ENCODE data around the gene PDK4. TPM values are rescaled to one million over a fixed set of nuclear protein-coding genes. Genes with fewer than 3 reads are reported as not detected.

PDK4 gene
- total and polyA plus RNA-seq, 2 of the 13 experiments (the other 11 are each of a cell fraction or from before 2014, with no cell fraction given) = 0.04 TPM; not detected in 1

- TF ChIP-seq, protein P1, sequence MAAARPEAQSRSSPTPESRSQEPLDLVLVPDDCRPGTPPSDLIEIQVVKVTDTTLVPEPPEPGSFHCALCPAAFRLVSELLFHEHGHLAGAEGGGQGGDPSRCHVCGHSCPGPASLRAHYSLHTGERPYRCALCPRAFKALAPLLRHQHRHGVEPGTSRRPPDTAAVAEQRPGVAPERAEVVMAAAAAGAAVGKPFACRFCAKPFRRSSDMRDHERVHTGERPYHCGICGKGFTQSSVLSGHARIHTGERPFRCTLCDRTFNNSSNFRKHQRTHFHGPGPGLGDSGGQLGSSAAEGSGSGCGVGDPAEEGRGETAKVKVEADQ (CRISPR knock-in tag; IDR thresholded peaks at IDR 0.05; ENCODE audit: borderline replicate concordance) = 0 out of 2 replicates have a peak, but pooled peaks have one; percentile 15
- TF ChIP-seq, protein P2, sequence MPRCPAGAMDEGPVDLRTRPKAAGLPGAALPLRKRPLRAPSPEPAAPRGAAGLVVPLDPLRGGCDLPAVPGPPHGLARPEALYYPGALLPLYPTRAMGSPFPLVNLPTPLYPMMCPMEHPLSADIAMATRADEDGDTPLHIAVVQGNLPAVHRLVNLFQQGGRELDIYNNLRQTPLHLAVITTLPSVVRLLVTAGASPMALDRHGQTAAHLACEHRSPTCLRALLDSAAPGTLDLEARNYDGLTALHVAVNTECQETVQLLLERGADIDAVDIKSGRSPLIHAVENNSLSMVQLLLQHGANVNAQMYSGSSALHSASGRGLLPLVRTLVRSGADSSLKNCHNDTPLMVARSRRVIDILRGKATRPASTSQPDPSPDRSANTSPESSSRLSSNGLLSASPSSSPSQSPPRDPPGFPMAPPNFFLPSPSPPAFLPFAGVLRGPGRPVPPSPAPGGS (CRISPR knock-in tag; IDR thresholded peaks at IDR 0.05) = no peak
- peak; percentile 100 for TF ChIP-seq RXRB (CRISPR knock-in tag; IDR thresholded peaks at IDR 0.05; ENCODE audit: borderline replicate concordance)
- no peak for TF ChIP-seq ZFP36L2 (CRISPR knock-in tag; IDR thresholded peaks at IDR 0.05)
- TF ChIP-seq YEATS2 (CRISPR knock-in tag; IDR thresholded peaks at IDR 0.05; ENCODE audit: borderline replicate concordance) = no peak
- no peak for TF ChIP-seq POLR2G (IDR thresholded peaks at IDR 0.05; ENCODE audit: low read depth, low read length)
- TF ChIP-seq ZNF382 (CRISPR knock-in tag; IDR thresholded peaks at IDR 0.05; ENCODE audit: borderline replicate concordance) = no peak
- TF ChIP-seq HMG20B (CRISPR knock-in tag; conservative IDR thresholded peaks at IDR 0.05) = peak; percentile 73; the same call in 1 of the 2 replicates
- TF ChIP-seq ETV5 (CRISPR knock-in tag; IDR thresholded peaks at IDR 0.05; ENCODE audit: borderline replicate concordance) = peak; percentile 85; the same call in 1 of the 2 replicates
- TF ChIP-seq, protein P3, sequence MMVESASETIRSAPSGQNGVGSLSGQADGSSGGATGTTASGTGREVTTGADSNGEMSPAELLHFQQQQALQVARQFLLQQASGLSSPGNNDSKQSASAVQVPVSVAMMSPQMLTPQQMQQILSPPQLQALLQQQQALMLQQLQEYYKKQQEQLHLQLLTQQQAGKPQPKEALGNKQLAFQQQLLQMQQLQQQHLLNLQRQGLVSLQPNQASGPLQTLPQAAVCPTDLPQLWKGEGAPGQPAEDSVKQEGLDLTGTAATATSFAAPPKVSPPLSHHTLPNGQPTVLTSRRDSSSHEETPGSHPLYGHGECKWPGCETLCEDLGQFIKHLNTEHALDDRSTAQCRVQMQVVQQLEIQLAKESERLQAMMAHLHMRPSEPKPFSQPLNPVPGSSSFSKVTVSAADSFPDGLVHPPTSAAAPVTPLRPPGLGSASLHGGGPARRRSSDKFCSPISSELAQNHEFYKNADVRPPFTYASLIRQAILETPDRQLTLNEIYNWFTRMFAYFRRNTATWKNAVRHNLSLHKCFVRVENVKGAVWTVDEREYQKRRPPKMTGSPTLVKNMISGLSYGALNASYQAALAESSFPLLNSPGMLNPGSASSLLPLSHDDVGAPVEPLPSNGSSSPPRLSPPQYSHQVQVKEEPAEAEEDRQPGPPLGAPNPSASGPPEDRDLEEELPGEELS (CRISPR knock-in tag; IDR thresholded peaks at IDR 0.05) = peak; percentile 95
- TF ChIP-seq ZNF614 (CRISPR knock-in tag; IDR thresholded peaks at IDR 0.05; ENCODE audit: borderline replicate concordance) = peak; percentile 92; the same call in 1 of the 2 replicates
- TF ChIP-seq RELA (CRISPR knock-in tag; IDR thresholded peaks at IDR 0.05) = no peak
- TF ChIP-seq ZNF747 (CRISPR knock-in tag; IDR thresholded peaks at IDR 0.05; ENCODE audit: borderline replicate concordance) = no peak
- no peak for TF ChIP-seq TCF12 (IDR thresholded peaks at IDR 0.05)
- no peak for TF ChIP-seq TCF12 (CRISPR knock-in tag; IDR thresholded peaks at IDR 0.05)
- 0 out of 2 replicates have a peak, but pooled peaks have one; percentile 48 for TF ChIP-seq MYC (CRISPR knock-in tag; IDR thresholded peaks at IDR 0.05; ENCODE audit: borderline replicate concordance)
- TF ChIP-seq, protein P4, sequence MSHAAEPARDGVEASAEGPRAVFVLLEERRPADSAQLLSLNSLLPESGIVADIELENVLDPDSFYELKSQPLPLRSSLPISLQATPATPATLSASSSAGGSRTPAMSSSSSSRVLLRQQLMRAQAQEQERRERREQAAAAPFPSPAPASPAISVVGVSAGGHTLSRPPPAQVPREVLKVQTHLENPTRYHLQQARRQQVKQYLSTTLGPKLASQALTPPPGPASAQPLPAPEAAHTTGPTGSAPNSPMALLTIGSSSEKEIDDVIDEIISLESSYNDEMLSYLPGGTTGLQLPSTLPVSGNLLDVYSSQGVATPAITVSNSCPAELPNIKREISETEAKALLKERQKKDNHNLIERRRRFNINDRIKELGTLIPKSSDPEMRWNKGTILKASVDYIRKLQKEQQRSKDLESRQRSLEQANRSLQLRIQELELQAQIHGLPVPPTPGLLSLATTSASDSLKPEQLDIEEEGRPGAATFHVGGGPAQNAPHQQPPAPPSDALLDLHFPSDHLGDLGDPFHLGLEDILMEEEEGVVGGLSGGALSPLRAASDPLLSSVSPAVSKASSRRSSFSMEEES (CRISPR knock-in tag; IDR thresholded peaks at IDR 0.05) = peak; percentile 56
- TF ChIP-seq, protein P5, sequence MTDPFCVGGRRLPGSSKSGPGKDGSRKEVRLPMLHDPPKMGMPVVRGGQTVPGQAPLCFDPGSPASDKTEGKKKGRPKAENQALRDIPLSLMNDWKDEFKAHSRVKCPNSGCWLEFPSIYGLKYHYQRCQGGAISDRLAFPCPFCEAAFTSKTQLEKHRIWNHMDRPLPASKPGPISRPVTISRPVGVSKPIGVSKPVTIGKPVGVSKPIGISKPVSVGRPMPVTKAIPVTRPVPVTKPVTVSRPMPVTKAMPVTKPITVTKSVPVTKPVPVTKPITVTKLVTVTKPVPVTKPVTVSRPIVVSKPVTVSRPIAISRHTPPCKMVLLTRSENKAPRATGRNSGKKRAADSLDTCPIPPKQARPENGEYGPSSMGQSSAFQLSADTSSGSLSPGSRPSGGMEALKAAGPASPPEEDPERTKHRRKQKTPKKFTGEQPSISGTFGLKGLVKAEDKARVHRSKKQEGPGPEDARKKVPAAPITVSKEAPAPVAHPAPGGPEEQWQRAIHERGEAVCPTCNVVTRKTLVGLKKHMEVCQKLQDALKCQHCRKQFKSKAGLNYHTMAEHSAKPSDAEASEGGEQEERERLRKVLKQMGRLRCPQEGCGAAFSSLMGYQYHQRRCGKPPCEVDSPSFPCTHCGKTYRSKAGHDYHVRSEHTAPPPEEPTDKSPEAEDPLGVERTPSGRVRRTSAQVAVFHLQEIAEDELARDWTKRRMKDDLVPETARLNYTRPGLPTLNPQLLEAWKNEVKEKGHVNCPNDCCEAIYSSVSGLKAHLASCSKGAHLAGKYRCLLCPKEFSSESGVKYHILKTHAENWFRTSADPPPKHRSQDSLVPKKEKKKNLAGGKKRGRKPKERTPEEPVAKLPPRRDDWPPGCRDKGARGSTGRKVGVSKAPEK (CRISPR knock-in tag; IDR thresholded peaks at IDR 0.05; ENCODE audit: borderline replicate concordance) = peak; percentile 83; the same call in 1 of the 2 replicates
- TF ChIP-seq IKZF4 (CRISPR knock-in tag; IDR thresholded peaks at IDR 0.05; ENCODE audit: borderline replicate concordance, low read depth, not compliant biosample characterization) = no peak
- TF ChIP-seq ZFY (CRISPR knock-in tag; IDR thresholded peaks at IDR 0.05) = 0 out of 2 replicates have a peak, but pooled peaks have one; percentile 20
Observed at GRCh38 chr7:95608359-95609173, 12.2 kb upstream of the PDK4 start (continued).
